MG63 (cell line): ENCODE data around the gene PEX10. TPM values are rescaled to one million over a fixed set of nuclear protein-coding genes. Genes with fewer than 3 reads are reported as not detected.
"Not testable (repeated sequence)": the region's sequence is repeated elsewhere in the genome, so short reads cannot be mapped to it uniquely, and the experiment has no call there.

Experiments used
- DNase-seq: peaks from one replicate; pipeline ENCODE4 v3.0.0-alpha.2; 2020
- H3K27me3 ChIP-seq: fragments of 250-450 bp; sonication (Bioruptor Pico); 2 replicates; pipeline ENCODE4 v1.5.1; 2020; ENCODE audit warnings: mild to moderate bottlenecking, moderate library complexity
- H3K36me3 ChIP-seq: fragments of 250-450 bp; sonication (Bioruptor Pico); 2 replicates; pipeline ENCODE4 v1.5.1; 2020; ENCODE audit warnings: mild to moderate bottlenecking, moderate library complexity
- H3K4me3 ChIP-seq: fragments of 250-450 bp; sonication (Bioruptor Pico); 2 replicates; pipeline ENCODE4 v1.5.1; 2020; ENCODE audit warnings: mild to moderate bottlenecking, moderate library complexity
- H3K9me3 ChIP-seq: fragments of 250-450 bp; sonication (Bioruptor Pico); 2 replicates; pipeline ENCODE4 v1.5.1; 2020; ENCODE audit warnings: mild to moderate bottlenecking, moderate library complexity
- total RNA-seq: library from RNA; depleted of rRNA; stranded (reverse); fragments of >200 nt; shearing (Covaris generic); gene quantifications from 2 replicates; pipeline ENCODE4 v1.2.3, GENCODE V29; 2014; ENCODE audit warnings: low replicate concordance; rRNA removed

The PEX10 gene
- total RNA-seq, result 39.7 and 44.5 TPM in 2 replicates

DNA sequence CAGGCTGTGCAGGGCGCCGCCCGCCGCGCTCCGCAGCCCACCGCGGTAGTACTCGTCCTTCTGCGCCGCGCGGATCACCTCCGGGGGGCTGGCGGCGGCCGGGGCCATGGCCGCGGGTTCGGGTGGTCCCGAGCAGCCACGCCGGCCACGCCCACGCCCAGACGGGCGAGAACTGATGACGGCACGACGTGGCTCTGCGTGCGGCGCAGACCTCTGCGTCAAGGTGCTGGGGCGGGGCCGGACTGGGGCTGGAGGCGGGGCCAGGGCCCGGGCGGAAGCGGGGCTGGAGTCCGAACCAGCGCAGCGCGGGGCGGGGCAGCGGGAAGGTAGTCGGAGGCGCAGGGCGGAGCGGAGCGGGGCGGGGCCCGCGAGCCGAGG, at the start of gene PEX10:
Gene PEX10, minus strand, starts transcription at position 170 of the 378 bp plus-strand sequence. Its CDS starts 62 bp downstream, at position 108.
- DNase-seq, result peak; percentile 95
- H3K9me3 ChIP-seq, result no peaks in the 10 kb centered on the region
- no peaks in the 10 kb centered on the region for H3K27me3 ChIP-seq
- peaks cover 3% of the 10 kb centered on the region; the same call in 1 of the 2 replicates for H3K36me3 ChIP-seq
- peak within 1 kb of the TSS; percentile 75 for H3K4me3 ChIP-seq

- no peaks in the 10 kb centered on the region for H3K36me3 ChIP-seq
- DNase-seq, result no peak
- H3K27me3 ChIP-seq, result no peaks in the 10 kb centered on the region
- no peak overlapping the region for H3K4me3 ChIP-seq
- no peaks in the 10 kb centered on the region for H3K9me3 ChIP-seq
Observed at GRCh38 chr1:2460996-2461751, 48.8 kb upstream of the PEX10 start.

DNA sequence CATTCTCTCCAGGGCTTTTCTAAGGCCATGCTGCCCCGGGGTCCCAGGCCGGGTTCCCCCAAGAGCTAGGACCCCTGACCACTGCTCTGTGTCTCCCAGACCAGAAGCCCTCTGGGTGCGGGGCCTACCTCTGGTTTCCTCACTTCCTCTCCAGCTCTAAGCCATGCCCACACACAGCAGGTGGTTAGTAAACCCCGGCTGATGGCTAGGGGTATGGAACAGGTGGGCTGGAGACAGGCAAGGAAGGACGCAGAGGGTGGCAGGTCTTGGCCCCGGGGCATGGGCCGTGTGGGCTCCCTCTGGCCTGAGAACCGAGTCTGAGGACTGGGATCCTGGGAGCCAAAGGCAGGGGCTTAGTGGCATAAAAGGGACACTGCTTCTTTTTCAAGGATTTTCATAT, 47.8 kb upstream of the PEX10 start:
- DNase-seq, result no peak
- no peaks in the 10 kb centered on the region for H3K36me3 ChIP-seq
- no peaks in the 10 kb centered on the region for H3K27me3 ChIP-seq
- no peak overlapping the region for H3K4me3 ChIP-seq
- H3K9me3 ChIP-seq, result no peaks in the 10 kb centered on the region

DNA sequence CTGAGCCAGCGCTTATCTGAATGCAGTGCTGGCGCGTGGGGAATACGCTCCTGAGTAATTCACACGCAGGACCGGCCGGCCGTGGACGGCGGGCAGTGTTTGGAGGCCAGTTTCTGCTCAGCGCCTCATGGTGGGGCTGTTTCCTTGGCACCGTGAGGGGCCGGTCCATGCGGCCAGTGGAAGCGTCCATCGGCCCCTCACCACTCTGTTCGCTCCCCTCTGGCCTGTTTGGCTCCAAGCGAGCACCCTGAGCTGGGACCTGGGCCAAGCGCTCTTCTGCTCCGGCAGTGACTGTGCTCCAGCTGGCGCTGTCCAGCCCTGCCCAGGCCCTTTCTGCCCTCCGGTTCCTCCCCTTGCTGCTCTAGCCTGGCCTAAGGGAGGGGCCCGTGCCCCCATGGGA, 47.4 kb upstream of the PEX10 start:
- H3K9me3 ChIP-seq, result no peaks in the 10 kb centered on the region
- peak; percentile 35 for DNase-seq
- no peak overlapping the region for H3K4me3 ChIP-seq
- no peaks in the 10 kb centered on the region for H3K36me3 ChIP-seq
- H3K27me3 ChIP-seq, result no peaks in the 10 kb centered on the region

- H3K9me3 ChIP-seq, H3K36me3 ChIP-seq, H3K27me3 ChIP-seq, DNase-seq, H3K4me3 ChIP-seq: not testable (repeated sequence)
Observed at GRCh38 chr1:2459102-2459753, 46.9 kb upstream of the PEX10 start.

DNA sequence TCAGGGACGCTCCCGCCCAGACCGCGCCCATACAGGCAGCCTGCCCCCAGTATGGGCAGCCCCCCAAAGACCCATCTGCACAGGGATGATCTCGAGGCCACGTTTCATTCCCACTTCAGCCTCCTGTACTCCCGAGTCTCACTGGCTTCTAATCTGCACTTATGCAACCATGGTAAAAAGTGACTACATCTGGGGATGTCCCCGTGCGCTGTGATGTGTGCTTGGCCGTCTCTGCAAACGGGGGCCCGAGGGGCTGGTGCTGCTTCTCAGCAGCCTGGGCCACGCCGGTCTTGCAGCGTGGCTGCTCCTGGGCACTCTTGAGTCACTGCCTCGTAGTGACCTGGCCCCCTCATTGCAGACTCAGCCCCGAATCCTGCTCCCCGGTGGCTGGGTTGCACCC, 46.3 kb upstream of the PEX10 start:
- DNase-seq, result no peak
- Histone ChIP-seq H3K27me3 (no peaks in the 10 kb centered on the region), H3K36me3 (no peaks in the 10 kb centered on the region)

DNA sequence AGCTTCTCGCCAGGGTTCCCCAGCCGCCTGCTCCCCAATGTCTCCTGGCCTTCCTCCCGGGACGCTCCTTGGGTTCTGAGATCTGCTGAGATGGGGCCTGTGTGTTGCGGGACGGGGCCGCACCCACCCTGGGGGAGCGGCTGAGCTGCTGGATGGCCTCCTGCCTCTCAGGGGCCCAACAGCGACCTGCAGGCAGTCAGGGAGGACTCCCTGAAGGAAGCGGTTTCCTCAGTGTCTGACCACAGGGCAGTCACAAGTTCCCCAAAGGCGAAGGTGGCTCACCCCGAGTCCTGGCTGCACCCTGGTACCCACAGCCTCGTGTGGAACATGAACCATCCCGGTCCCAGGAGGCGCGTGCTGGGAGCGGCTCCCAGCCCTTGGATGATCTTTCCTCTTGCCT, 45.1 kb upstream of the PEX10 start:
- no peak overlapping the region for H3K4me3 ChIP-seq
- no peaks in the 10 kb centered on the region for H3K27me3 ChIP-seq
- H3K36me3 ChIP-seq, result no peaks in the 10 kb centered on the region
- H3K9me3 ChIP-seq, result no peaks in the 10 kb centered on the region
- no peak for DNase-seq

More for the DNA sequence above, 46.3 kb upstream of the PEX10 start:
- no peak overlapping the region for H3K4me3 ChIP-seq
- no peaks in the 10 kb centered on the region for H3K9me3 ChIP-seq

- no peaks in the 10 kb centered on the region for H3K27me3 ChIP-seq
- no peak for DNase-seq
- H3K4me3 ChIP-seq, result no peak overlapping the region
- H3K36me3 ChIP-seq, result no peaks in the 10 kb centered on the region
- no peaks in the 10 kb centered on the region for H3K9me3 ChIP-seq
Observed at GRCh38 chr1:2455757-2456156, 43.4 kb upstream of the PEX10 start.

- Histone ChIP-seq H3K9me3 (no peaks in the 10 kb centered on the region), H3K36me3 (no peaks in the 10 kb centered on the region), H3K4me3 (no peak overlapping the region), H3K27me3 (no peaks in the 10 kb centered on the region)
- no peak for DNase-seq
Observed at GRCh38 chr1:2454227-2454626, 41.9 kb upstream of the PEX10 start.

- DNase-seq, result no peak
- Histone ChIP-seq H3K4me3 (no peak overlapping the region), H3K9me3 (no peaks in the 10 kb centered on the region), H3K36me3 (no peaks in the 10 kb centered on the region), H3K27me3 (no peaks in the 10 kb centered on the region)
Observed at GRCh38 chr1:2452932-2453315, 40.6 kb upstream of the PEX10 start.

GRCh38 chr1:2452201-2452931, 40.0 kb upstream of the PEX10 start:
- Histone ChIP-seq H3K4me3 (no peak overlapping the region), H3K36me3 (no peaks in the 10 kb centered on the region), H3K9me3 (no peaks in the 10 kb centered on the region), H3K27me3 (no peaks in the 10 kb centered on the region)
- no peak for DNase-seq

DNA sequence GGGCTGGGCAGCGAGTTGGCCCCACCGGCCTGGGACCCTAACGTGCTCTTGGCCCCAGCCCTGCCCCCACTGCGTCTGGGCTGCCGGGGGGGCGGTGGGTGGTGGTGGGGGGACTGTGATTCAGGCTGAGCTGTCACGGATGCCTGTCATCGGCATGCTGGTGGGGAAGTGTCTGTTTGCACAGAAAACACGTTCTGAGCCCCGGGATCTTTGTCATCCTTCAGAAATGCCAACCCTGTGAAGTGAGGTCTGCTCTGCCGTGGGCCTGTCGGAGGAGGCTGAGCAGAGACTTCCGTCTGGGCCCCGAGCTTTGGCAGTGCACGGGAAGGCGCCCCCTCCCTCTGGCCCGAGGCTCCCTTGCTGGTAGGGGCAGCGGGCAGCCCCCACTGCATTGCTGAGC, 39.4 kb upstream of the PEX10 start:
- Histone ChIP-seq H3K36me3 (no peaks in the 10 kb centered on the region), H3K4me3 (no peak overlapping the region), H3K27me3 (no peaks in the 10 kb centered on the region), H3K9me3 (no peaks in the 10 kb centered on the region)
- DNase-seq, result peak; percentile 84

DNA sequence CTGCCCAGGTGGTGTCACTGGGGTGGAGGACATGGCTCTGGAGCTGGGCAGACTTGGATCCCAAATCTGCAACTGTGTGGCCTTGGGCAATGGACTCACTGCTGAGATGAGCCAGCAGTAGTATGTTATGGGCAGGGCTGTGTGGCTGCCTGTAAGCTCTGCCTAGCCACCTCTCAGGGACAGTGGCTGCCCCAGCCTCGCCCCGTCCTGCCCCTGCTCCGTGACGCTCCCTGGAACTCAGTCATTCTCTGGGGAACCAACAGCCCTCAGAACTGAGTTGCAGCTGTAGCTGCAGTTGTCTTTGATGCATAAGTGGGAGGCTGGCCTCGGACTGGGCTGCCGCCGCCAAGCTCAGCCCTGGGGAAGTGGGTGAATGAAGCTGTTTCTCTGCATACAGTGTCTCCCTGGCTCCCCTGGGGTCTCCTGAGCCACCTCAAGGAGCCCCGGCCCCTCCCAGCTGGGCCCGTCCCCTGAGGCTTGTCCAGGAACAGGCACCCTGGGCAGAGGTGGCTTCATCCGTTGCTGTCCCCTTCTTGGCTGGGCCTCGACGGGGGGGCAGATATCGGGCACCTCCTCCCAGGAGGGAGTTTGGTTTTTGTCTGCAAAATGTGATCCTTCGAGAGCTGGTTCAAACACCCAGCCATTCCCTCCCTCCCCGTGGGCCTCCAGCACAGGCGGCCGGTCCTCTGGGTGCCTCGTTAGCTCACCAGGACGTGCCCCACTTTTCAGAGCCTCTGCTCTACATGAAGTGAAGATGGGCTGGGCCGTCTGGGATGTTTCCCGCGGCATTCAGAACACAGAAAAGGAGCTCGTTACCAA, 37.5 kb upstream of the PEX10 start:
- Histone ChIP-seq H3K9me3 (no peaks in the 10 kb centered on the region), H3K27me3 (no peaks in the 10 kb centered on the region), H3K4me3 (no peak overlapping the region), H3K36me3 (no peaks in the 10 kb centered on the region)
- no peak for DNase-seq

- Histone ChIP-seq H3K9me3 (no peaks in the 10 kb centered on the region), H3K27me3 (peaks cover 9% of the 10 kb centered on the region; the same call in 1 of the 2 replicates), H3K36me3 (no peaks in the 10 kb centered on the region), H3K4me3 (no peak overlapping the region)
- DNase-seq, result no peak
Observed at GRCh38 chr1:2448098-2448445, 35.7 kb upstream of the PEX10 start.

- no peak overlapping the region for H3K4me3 ChIP-seq
- H3K9me3 ChIP-seq, result no peaks in the 10 kb centered on the region
- no peaks in the 10 kb centered on the region for H3K36me3 ChIP-seq
- DNase-seq, result no peak
- peaks cover 10% of the 10 kb centered on the region; the same call in 1 of the 2 replicates for H3K27me3 ChIP-seq
Observed at GRCh38 chr1:2447276-2448097, 35.1 kb upstream of the PEX10 start.

DNA sequence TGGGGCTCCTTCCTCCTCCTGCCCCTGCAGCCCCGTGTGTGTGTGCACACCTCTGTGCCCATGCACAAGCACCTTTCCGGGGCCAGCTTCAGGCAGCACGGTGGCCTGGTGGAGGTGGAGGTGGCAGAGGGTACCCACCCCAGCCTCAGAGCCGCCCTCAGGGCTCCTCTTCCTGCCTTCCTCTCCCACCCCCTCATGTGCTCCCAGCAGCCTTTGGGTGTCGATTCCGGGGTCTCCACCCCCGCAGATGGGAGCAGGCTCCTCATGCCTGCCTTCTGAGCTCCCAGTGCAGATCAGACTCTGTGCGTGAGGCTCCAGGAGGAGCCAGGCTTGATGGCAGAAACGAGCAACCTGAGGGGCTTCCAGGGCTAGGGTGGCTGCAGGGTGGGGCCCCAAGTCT, 34.5 kb upstream of the PEX10 start:
- Histone ChIP-seq H3K27me3 (peaks cover 10% of the 10 kb centered on the region; the same call in 1 of the 2 replicates), H3K4me3 (no peak overlapping the region), H3K9me3 (no peaks in the 10 kb centered on the region), H3K36me3 (no peaks in the 10 kb centered on the region)
- no peak for DNase-seq
